K562 (cell line): ENCODE data around the gene DAGLB. TPM values are rescaled to one million over a fixed set of nuclear protein-coding genes. Genes with fewer than 3 reads are reported as not detected.
A peak's percentile ranks its signal among the peaks of the same experiment; 100 is the strongest.

Experiments used
- AFF1 ChIP-seq, 2 experiments: fragments of 450-650 bp; IDR thresholded peaks; 2 replicates each; pipeline ENCODE4 v1.6.1; 2018; ENCODE audit warnings: mild to moderate bottlenecking in 2 of 2, low read depth in 1 of 2; ENCODE audit not compliant: partially characterized antibody in 2 of 2
- BRF1 ChIP-seq: IDR thresholded peaks from 3 replicates; pipeline ENCODE4 v1.6.1; 2011; ENCODE audit warnings: borderline replicate concordance, mild to moderate bottlenecking; ENCODE audit not compliant: insufficient read length; ENCODE audit errors: extremely low read depth
- CBX1 ChIP-seq: sonication (generic); IDR thresholded peaks from 2 replicates; pipeline ENCODE4 v1.6.1; 2016; ENCODE audit warnings: antibody characterized with exemption, low read depth, mild to moderate bottlenecking
- CBX2 ChIP-seq: fragments of 200-600 bp; sonication (generic); IDR thresholded peaks from one replicate; pipeline ENCODE4 v1.6.1; 2012; ENCODE audit warnings: mild to moderate bottlenecking, low read length, inconsistent platforms; ENCODE audit not compliant: insufficient read depth, poor library complexity, severe bottlenecking
- CBX8 ChIP-seq: fragments of 200-600 bp; sonication (generic); IDR thresholded peaks from 2 replicates; pipeline ENCODE4 v1.6.1; 2012; ENCODE audit warnings: borderline replicate concordance, mixed run types, low read depth, mild to moderate bottlenecking, moderate library complexity, mixed read lengths, low read length, control low read depth, inconsistent platforms; ENCODE audit not compliant: poor library complexity, severe bottlenecking; ENCODE audit errors: extremely low read depth
- HDAC1 ChIP-seq, 2 experiments: fragments of 450-650 bp; IDR thresholded peaks; 2 replicates each; pipeline ENCODE4 v1.6.1; 2016 to 2017; ENCODE audit warnings: inconsistent platforms in 1 of 2, mild to moderate bottlenecking in 1 of 2, moderate library complexity in 1 of 2
- HSF4 ChIP-seq: fragments of 250-450 bp; sonication (Bioruptor Pico); IDR thresholded peaks from 2 replicates; pipeline ENCODE4 v2.1.2; 2022; ENCODE audit warnings: mild to moderate bottlenecking, moderate library complexity, borderline replicate concordance
- KDM5B ChIP-seq: fragments of 200-600 bp; sonication (generic); IDR thresholded peaks from 2 replicates; pipeline ENCODE4 v1.6.1; 2012; ENCODE audit warnings: low read depth, mild to moderate bottlenecking, moderate library complexity, low read length, control low read depth, inconsistent platforms; ENCODE audit not compliant: insufficient replicate concordance
- MYBL2 ChIP-seq, 2 experiments: fragments of 450-650 bp in 1 of 2; sonication (generic) in 1 of 2; formaldehyde crosslinking in 1 of 2; IDR thresholded peaks; 2 replicates each; pipeline versions ENCODE4 v1.6.1 to v1.8.1; 2017 to 2022; ENCODE audit warnings: borderline replicate concordance in 1 of 2, inconsistent platforms in 1 of 2, low read depth in 1 of 2, mild to moderate bottlenecking in 1 of 2, missing genetic modification reagents in 1 of 2, moderate library complexity in 1 of 2
- NCOA4 ChIP-seq: fragments of 450-650 bp; IDR thresholded peaks from 2 replicates; pipeline ENCODE4 v1.6.1; 2018; ENCODE audit warnings: mild to moderate bottlenecking; ENCODE audit not compliant: partially characterized antibody
- NUFIP1 ChIP-seq: fragments of 450-650 bp; IDR thresholded peaks from 2 replicates; pipeline ENCODE4 v1.6.1; 2018; ENCODE audit not compliant: partially characterized antibody
- PHB2 ChIP-seq: fragments of 450-650 bp; IDR thresholded peaks from 2 replicates; pipeline ENCODE4 v1.6.1; 2017; ENCODE audit warnings: low read depth
- SAFB ChIP-seq: fragments of 200-400 bp; formaldehyde crosslinking; IDR thresholded peaks from 2 replicates; pipeline ENCODE4 v1.6.1; 2017; ENCODE audit warnings: low read depth, low read length, borderline replicate concordance
- SIX5 ChIP-seq, 2 experiments: IDR thresholded peaks; 2 replicates each; pipeline ENCODE4 v1.6.1; 2011; ENCODE audit warnings: low read length in 2 of 2, borderline replicate concordance in 1 of 2, low read depth in 1 of 2, mild to moderate bottlenecking in 1 of 2, moderate library complexity in 1 of 2; ENCODE audit not compliant: insufficient read depth in 1 of 2
- XRCC3 ChIP-seq: fragments of 450-650 bp; IDR thresholded peaks from 2 replicates; pipeline ENCODE4 v1.6.1; 2017; ENCODE audit warnings: mild to moderate bottlenecking, moderate library complexity
- YY1 ChIP-seq, 3 experiments: IDR thresholded peaks; 2 replicates each; pipeline ENCODE4 v1.6.1; 2011; ENCODE audit warnings: low read length in 2 of 3, mild to moderate bottlenecking in 2 of 3, moderate library complexity in 2 of 3, borderline replicate concordance in 1 of 3, control low read depth in 1 of 3, low read depth in 1 of 3; ENCODE audit not compliant: insufficient read depth in 3 of 3, insufficient replicate concordance in 2 of 3, control insufficient read depth in 1 of 3, insufficient read length in 1 of 3; ENCODE audit errors: extremely low read depth in 1 of 3
- ZEB2 ChIP-seq: fragments of 450-650 bp; IDR thresholded peaks from 2 replicates; pipeline ENCODE4 v1.6.1; 2016
- ZNF165 ChIP-seq: fragments of 250-450 bp; sonication (Bioruptor Pico); IDR thresholded peaks from 2 replicates; pipeline ENCODE4 v1.4.0; 2020; ENCODE audit warnings: borderline replicate concordance
- polyA plus RNA-seq, 8 experiments: library from polyadenylated mRNA; depleted of rRNA in 4 of 8; stranded (reverse) in 5 of 8; unstranded in 3 of 8; fragments of >200 nt; fragmentation: Nextera tagmentation in 2 of 8; fragmentation: Illumina TruSeq in 1 of 8; extraction: Ambion mirVana in 2 of 8; extraction: Trizol in 1 of 8; gene quantifications; 2 replicates each; pipeline versions ENCODE4 v1.2.1 to v1.2.3, GENCODE V29; 2011 to 2014; ENCODE audit warnings: inconsistent platforms in 1 of 8, missing spikeins in 1 of 8
- total RNA-seq, 7 experiments: library from RNA; depleted of rRNA in 6 of 7; stranded (reverse); fragments of >200 nt in 6 of 7; fragmentation: Illumina TruSeq in 2 of 7; extraction: Trizol in 2 of 7; gene quantifications; 2 replicates each; pipeline versions ENCODE4 v1.2.1 to v1.2.3, GENCODE V29; 2011 to 2021; ENCODE audit warnings: low replicate concordance in 1 of 7
- TF ChIP-seq, protein P1 (sequence below): IDR thresholded peaks from 2 replicates; pipeline ENCODE4 v1.6.1; 2012; ENCODE audit warnings: low read depth, low read length, improper control_type of control experiment, borderline replicate concordance
- TF ChIP-seq, protein P2 (sequence below): fragments of 450-650 bp; IDR thresholded peaks from 2 replicates; pipeline ENCODE4 v1.6.1; 2016; ENCODE audit warnings: low read depth, mild to moderate bottlenecking, moderate library complexity

Gene DAGLB
- total and polyA plus RNA-seq, 9 of the 15 experiments (the other 6 are each of a cell fraction or from before 2014, with no cell fraction given): 0.92 to 16.4 (median 9.3) TPM

DNA sequence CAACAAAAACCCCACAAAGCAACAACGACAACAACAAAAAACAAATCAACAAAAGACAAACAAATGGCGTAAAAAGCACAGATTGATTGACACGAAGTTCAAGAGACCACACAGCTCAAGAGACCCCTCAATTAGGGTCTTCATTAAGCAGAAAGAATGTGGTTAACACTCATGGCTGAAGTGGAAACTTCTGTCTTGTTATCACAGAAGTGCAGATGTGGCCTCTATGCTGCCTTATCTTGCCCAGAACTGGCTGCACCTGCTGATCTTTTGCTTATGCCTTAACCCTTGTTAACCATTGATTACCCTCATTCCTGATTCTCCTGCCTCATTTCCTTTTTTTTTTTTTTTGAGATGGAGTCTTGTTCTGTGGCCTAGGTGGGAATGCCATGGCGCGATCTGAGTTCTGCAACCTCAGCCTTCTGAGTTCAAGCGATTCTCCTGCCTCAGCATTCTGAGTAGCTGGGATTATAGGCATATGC, 3.5 kb upstream of the DAGLB start (continued):
- TF ChIP-seq YY1 (IDR thresholded peaks at IDR 0.05; ENCODE audit: borderline replicate concordance in 1 of 3, control insufficient read depth in 1 of 3, extremely low read depth in 1 of 3, insufficient read depth in 3 of 3, insufficient read length in 1 of 3, insufficient replicate concordance in 2 of 3, low read depth in 1 of 3, low read length in 2 of 3): peak in 1 of 3 experiments; percentile 16
- no peak for TF ChIP-seq MYBL2 (IDR thresholded peaks at IDR 0.05; ENCODE audit: low read depth)
- TF ChIP-seq MYBL2 (CRISPR knock-in tag; IDR thresholded peaks at IDR 0.05; ENCODE audit: borderline replicate concordance): no peak
- no peak for TF ChIP-seq XRCC3
- no peak for TF ChIP-seq CBX2
- no peak for TF ChIP-seq KDM5B
- TF ChIP-seq CBX1: no peak
- peak; percentile 88 for TF ChIP-seq ZEB2
- peak; percentile 53 to 96; a peak in 2 of 4 replicates for TF ChIP-seq HDAC1 (IDR thresholded peaks at IDR 0.05)
- TF ChIP-seq SAFB: no peak
- TF ChIP-seq, protein P1, sequence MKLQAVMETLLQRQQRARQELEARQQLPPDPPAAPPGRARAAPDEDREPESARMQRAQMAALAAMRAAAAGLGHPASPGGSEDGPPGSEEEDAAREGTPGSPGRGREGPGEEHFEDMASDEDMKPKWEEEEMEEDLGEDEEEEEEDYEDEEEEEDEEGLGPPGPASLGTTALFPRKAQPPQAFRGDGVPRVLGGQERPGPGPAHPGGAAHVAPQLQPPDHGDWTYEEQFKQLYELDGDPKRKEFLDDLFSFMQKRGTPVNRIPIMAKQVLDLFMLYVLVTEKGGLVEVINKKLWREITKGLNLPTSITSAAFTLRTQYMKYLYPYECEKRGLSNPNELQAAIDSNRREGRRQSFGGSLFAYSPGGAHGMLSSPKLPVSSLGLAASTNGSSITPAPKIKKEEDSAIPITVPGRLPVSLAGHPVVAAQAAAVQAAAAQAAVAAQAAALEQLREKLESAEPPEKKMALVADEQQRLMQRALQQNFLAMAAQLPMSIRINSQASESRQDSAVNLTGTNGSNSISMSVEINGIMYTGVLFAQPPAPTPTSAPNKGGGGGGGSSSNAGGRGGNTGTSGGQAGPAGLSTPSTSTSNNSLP: 0 out of 2 replicates have a peak, but pooled peaks have one; percentile 34
- TF ChIP-seq ZNF165 (CRISPR knock-in tag): no peak
- no peak for TF ChIP-seq BRF1
- peak; percentile 95 for TF ChIP-seq PHB2
- TF ChIP-seq, protein P2, sequence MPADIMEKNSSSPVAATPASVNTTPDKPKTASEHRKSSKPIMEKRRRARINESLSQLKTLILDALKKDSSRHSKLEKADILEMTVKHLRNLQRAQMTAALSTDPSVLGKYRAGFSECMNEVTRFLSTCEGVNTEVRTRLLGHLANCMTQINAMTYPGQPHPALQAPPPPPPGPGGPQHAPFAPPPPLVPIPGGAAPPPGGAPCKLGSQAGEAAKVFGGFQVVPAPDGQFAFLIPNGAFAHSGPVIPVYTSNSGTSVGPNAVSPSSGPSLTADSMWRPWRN: peak; percentile 82
- TF ChIP-seq HSF4 (CRISPR knock-in tag): no peak
- no peak for TF ChIP-seq SIX5 (IDR thresholded peaks at IDR 0.05; ENCODE audit: borderline replicate concordance in 1 of 2, insufficient read depth in 1 of 2, low read depth in 1 of 2, low read length in 2 of 2)
- peak; percentile 78 for TF ChIP-seq NCOA4
- peak in 1 of 2 experiments; percentile 76 for TF ChIP-seq AFF1 (IDR thresholded peaks at IDR 0.05; ENCODE audit: low read depth in 1 of 2, partially characterized antibody in 2 of 2)
- no peak for TF ChIP-seq NUFIP1
- no peak for TF ChIP-seq CBX8
